Measurements from ENCODE around the gene CPEB1. TPM values are rescaled to one million over a fixed set of nuclear protein-coding genes. Genes with fewer than 3 reads are reported as not detected.

The CPEB1 gene
- 13.1 and 14.9 TPM in 2 replicates for total RNA-seq

GRCh38 chr15:82647045-82647834 is at the start of gene CPEB1:
TSS of gene CPEB1 (minus strand) at chr15:82647363. CDS start at chr15:82628459, 18,904 bp downstream.

GRCh38 chr15:82540055-82540983 is 106.8 kb downstream of the CPEB1 start, which contains the start of gene RPS17:
TSS of gene RPS17 (minus strand) at chr15:82540457. CDS start at chr15:82540428, 29 bp downstream.

Other genes starting within 250 kb of the CPEB1 start
- 0.85 and 1.6 TPM in 2 replicates for gene GOLGA6L9, start 217.5 kb downstream of the CPEB1 start, total RNA-seq
- 677 and 761 TPM in 2 replicates for gene RPS17, start 106.9 kb downstream of the CPEB1 start, total RNA-seq
- gene AP3B2, start 62.5 kb upstream of the CPEB1 start, total RNA-seq = 0.12 and 1.6 TPM in 2 replicates
- under 0.01 TPM in 1 of 2 replicates, not detected in the other for gene FSD2, start 158.7 kb upstream of the CPEB1 start, total RNA-seq
- gene WHAMM, start 162.3 kb upstream of the CPEB1 start, total RNA-seq = 6.3 and 6.9 TPM in 2 replicates

Measured in hair follicle dermal papilla cell (primary cell).